ENCODE results near the gene RAB8B.

DNA sequence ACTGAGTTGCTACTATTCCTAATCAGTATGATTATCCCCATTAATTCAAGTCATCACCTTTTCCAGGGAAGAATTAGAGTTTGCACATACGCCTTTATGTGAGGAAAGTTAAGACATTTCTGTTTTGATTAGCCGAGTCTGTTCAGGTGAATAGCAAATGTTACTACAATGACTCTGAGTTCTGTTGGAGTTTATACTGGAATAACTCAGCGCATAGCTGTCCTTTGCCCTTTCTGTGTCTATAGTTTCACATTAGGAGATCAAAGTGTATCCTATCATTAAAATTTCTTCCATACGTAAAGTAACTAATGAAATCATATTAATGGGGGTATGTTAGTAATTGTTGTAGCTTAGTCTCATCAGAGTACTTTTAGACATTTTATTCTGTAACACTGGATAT lies 4.9 kb downstream of the RAB8B start:
- TF ChIP-seq EZH2phosphoT487 (IDR thresholded peaks at IDR 0.05; ENCODE audit: low read length) (no peak), EZH2 (optimal IDR thresholded peaks at IDR 0.05; ENCODE audit: low read depth, low read length) (no peak)
- TF ChIP-seq, protein P1, sequence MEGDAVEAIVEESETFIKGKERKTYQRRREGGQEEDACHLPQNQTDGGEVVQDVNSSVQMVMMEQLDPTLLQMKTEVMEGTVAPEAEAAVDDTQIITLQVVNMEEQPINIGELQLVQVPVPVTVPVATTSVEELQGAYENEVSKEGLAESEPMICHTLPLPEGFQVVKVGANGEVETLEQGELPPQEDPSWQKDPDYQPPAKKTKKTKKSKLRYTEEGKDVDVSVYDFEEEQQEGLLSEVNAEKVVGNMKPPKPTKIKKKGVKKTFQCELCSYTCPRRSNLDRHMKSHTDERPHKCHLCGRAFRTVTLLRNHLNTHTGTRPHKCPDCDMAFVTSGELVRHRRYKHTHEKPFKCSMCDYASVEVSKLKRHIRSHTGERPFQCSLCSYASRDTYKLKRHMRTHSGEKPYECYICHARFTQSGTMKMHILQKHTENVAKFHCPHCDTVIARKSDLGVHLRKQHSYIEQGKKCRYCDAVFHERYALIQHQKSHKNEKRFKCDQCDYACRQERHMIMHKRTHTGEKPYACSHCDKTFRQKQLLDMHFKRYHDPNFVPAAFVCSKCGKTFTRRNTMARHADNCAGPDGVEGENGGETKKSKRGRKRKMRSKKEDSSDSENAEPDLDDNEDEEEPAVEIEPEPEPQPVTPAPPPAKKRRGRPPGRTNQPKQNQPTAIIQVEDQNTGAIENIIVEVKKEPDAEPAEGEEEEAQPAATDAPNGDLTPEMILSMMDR (IDR thresholded peaks at IDR 0.05; ENCODE audit: low read length), result no peak

All from MM.1S (cell line).